ENCODE results near the gene DNASE1L2.

DNA sequence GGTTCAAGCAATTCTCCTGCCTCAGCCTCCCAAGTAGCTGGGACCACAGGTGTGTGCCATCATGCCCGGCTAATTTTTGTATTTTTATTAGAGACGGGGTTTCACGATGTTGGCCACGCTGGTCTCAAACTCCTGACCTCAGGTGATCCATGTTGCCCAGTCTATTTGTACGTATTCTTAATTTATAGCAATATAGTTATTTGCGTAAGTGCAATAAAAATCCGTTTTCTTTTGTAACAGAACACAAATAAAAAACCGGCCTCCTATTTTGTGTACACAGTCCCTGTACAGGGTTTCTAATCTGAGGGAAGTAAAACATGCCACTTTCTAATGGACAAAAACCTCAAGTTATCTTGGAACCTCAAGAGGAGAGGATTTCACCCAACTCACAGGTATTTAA, 24.0 kb downstream of the DNASE1L2 start:
- TF ChIP-seq YY1 (IDR thresholded peaks at IDR 0.05; ENCODE audit: insufficient read depth, insufficient read length) (no peak), SUZ12 (IDR thresholded peaks at IDR 0.05; ENCODE audit: extremely low read depth, insufficient read depth, insufficient read length) (no peak), ZNF274 (IDR thresholded peaks at IDR 0.05; ENCODE audit: low read depth, low read length) (no peak)

Data from NT2/D1 (cell line).